Neural progenitor cell (in vitro differentiated cells): ENCODE measurements around the gene ANKRD7. TPM values are rescaled to one million over a fixed set of nuclear protein-coding genes. Genes with fewer than 3 reads are reported as not detected.

Source experiments
- DNase-seq: peaks from one replicate; pipeline ENCODE4 v3.0.0-alpha.2; 2016; ENCODE audit warnings: low spot score
- H2AFZ ChIP-seq: fragments of 200-600 bp; sonication (generic); replicated peaks from 2 replicates; pipeline ENCODE4 v1.6.1; 2016; ENCODE audit warnings: antibody characterized with exemption
- H3F3A ChIP-seq: fragments of 200-600 bp; sonication (generic); 2 replicates; pipeline ENCODE4 v1.6.1; 2016; ENCODE audit warnings: antibody characterized with exemption, low read depth
- H3K27ac ChIP-seq: fragments of 200-600 bp; sonication (generic); 2 replicates; pipeline ENCODE4 v1.5.1; 2016; ENCODE audit warnings: mild to moderate bottlenecking
- H3K27me3 ChIP-seq: fragments of 200-600 bp; sonication (generic); 2 replicates; pipeline ENCODE4 v1.6.1; 2016; ENCODE audit warnings: mild to moderate bottlenecking, moderate library complexity
- H3K36me3 ChIP-seq: fragments of 200-600 bp; sonication (generic); 2 replicates; pipeline ENCODE4 v1.5.1; 2016
- H3K4me1 ChIP-seq: fragments of 200-600 bp; sonication (generic); 2 replicates; pipeline ENCODE4 v1.6.1; 2016; ENCODE audit warnings: mixed run types
- H3K4me2 ChIP-seq: fragments of 200-600 bp; sonication (generic); 2 replicates; pipeline ENCODE4 v1.6.1; 2016
- H3K4me3 ChIP-seq: fragments of 200-600 bp; sonication (generic); 2 replicates; pipeline ENCODE4 v1.5.1; 2016
- H3K79me2 ChIP-seq: fragments of 200-600 bp; sonication (generic); 2 replicates; pipeline ENCODE4 v1.6.1; 2016; ENCODE audit warnings: low read depth
- H3K9ac ChIP-seq: fragments of 200-600 bp; sonication (generic); 2 replicates; pipeline ENCODE4 v1.6.1; 2016
- H3K9me3 ChIP-seq: fragments of 200-600 bp; sonication (generic); 2 replicates; pipeline ENCODE4 v1.5.1; 2016; ENCODE audit warnings: low read depth
- H4K20me1 ChIP-seq: fragments of 200-600 bp; sonication (generic); 2 replicates; pipeline ENCODE4 v1.6.1; 2016; ENCODE audit warnings: low read depth
- H3K27ac Mint-ChIP-seq: 3 replicates; pipeline ENCODE4 v1.8.0; 2021; ENCODE audit warnings: mixed read lengths
- H3K27me3 Mint-ChIP-seq: 2 replicates; pipeline ENCODE4 v1.8.0; 2022; ENCODE audit warnings: low read depth, mild to moderate bottlenecking, inconsistent platforms, moderate library complexity, mixed read lengths; ENCODE audit not compliant: insufficient read depth
- H3K36me3 Mint-ChIP-seq: 3 replicates; pipeline ENCODE4 v1.8.0; 2021; ENCODE audit warnings: mixed read lengths
- H3K4me1 Mint-ChIP-seq: 3 replicates; pipeline ENCODE4 v1.8.0; 2021; ENCODE audit warnings: mixed read lengths
- H3K4me3 Mint-ChIP-seq: 3 replicates; pipeline ENCODE4 v1.8.0; 2021; ENCODE audit warnings: mild to moderate bottlenecking, moderate library complexity, mixed read lengths
- H3K9me3 Mint-ChIP-seq: 3 replicates; pipeline ENCODE4 v1.8.0; 2020; ENCODE audit warnings: mixed read lengths
- CTCF ChIP-seq: fragments of 200-600 bp; sonication (generic); IDR thresholded peaks from 2 replicates; pipeline ENCODE4 v1.5.1; 2017; ENCODE audit warnings: antibody characterized with exemption, mild to moderate bottlenecking
- EZH2 ChIP-seq: fragments of 200-600 bp; sonication (generic); IDR thresholded peaks from 2 replicates; pipeline ENCODE4 v1.6.1; 2017; ENCODE audit warnings: antibody characterized with exemption, mild to moderate bottlenecking, moderate library complexity
- EZH2phosphoT487 ChIP-seq: fragments of 200-600 bp; sonication (generic); IDR thresholded peaks from 2 replicates; pipeline ENCODE4 v1.6.1; 2017; ENCODE audit warnings: antibody characterized with exemption
- total RNA-seq: library from RNA; depleted of rRNA; stranded (reverse); fragments of >200 nt; gene quantifications from 2 replicates; pipeline ENCODE4 v1.2.3, GENCODE V29; 2015; ENCODE audit warnings: low replicate concordance

Gene ANKRD7
- total RNA-seq, 1 donor from 2014 or later, result not detected

GRCh38 chr7:118264836-118265235, 40.3 kb downstream of the ANKRD7 start:
- no peak for DNase-seq
- H3K36me3 Mint-ChIP-seq, result no peaks in the 10 kb centered on the region
- TF ChIP-seq EZH2 (no peak), EZH2phosphoT487 (no peak), CTCF (no peak)
- Histone ChIP-seq H4K20me1 (no peaks in the 10 kb centered on the region), H3K4me2 (no peak overlapping the region), H3K9ac (no peak overlapping the region), H2AFZ (no peak overlapping the region), H3K27ac (no peak overlapping the region), H3K4me3 (no peak overlapping the region), H3F3A (no peaks in the 10 kb centered on the region), H3K79me2 (no peaks in the 10 kb centered on the region), H3K9me3 (no peaks in the 10 kb centered on the region), H3K36me3 (no peaks in the 10 kb centered on the region), H3K4me1 (no peaks in the 10 kb centered on the region), H3K27me3 (no peaks in the 10 kb centered on the region)
- H3K4me3 Mint-ChIP-seq, result no peak overlapping the region
- no peaks in the 10 kb centered on the region for H3K9me3 Mint-ChIP-seq
- no peaks in the 10 kb centered on the region for H3K27me3 Mint-ChIP-seq
- no peak overlapping the region for H3K27ac Mint-ChIP-seq
- no peaks in the 10 kb centered on the region for H3K4me1 Mint-ChIP-seq

GRCh38 chr7:118280319-118281012, 56.0 kb downstream of the ANKRD7 start:
- Mint-ChIP-seq H3K27ac (no peak overlapping the region), H3K4me3 (no peak overlapping the region), H3K36me3 (no peaks in the 10 kb centered on the region), H3K9me3 (no peaks in the 10 kb centered on the region), H3K4me1 (no peaks in the 10 kb centered on the region), H3K27me3 (no peaks in the 10 kb centered on the region)
- no peak overlapping the region for H3K27ac ChIP-seq
- no peaks in the 10 kb centered on the region for H4K20me1 ChIP-seq
- no peaks in the 10 kb centered on the region for H3K4me1 ChIP-seq
- H3F3A ChIP-seq, result no peaks in the 10 kb centered on the region
- H3K36me3 ChIP-seq, result no peaks in the 10 kb centered on the region
- H3K9ac ChIP-seq, result no peak overlapping the region
- no peaks in the 10 kb centered on the region for H3K9me3 ChIP-seq
- H3K4me3 ChIP-seq, result no peak overlapping the region
- no peak overlapping the region for H2AFZ ChIP-seq
- H3K79me2 ChIP-seq, result no peaks in the 10 kb centered on the region
- no peak overlapping the region for H3K4me2 ChIP-seq
- no peak for DNase-seq
- no peaks in the 10 kb centered on the region for H3K27me3 ChIP-seq
- no peak for TF ChIP-seq EZH2phosphoT487
- TF ChIP-seq CTCF, result no peak
- no peak for TF ChIP-seq EZH2

GRCh38 chr7:118281196-118281595, 56.7 kb downstream of the ANKRD7 start:
- no peak overlapping the region for H3K4me2 ChIP-seq
- H3K36me3 Mint-ChIP-seq, result no peaks in the 10 kb centered on the region

More at GRCh38 chr7:118281196-118281595, 56.7 kb downstream of the ANKRD7 start:
- H3K27me3 Mint-ChIP-seq, result no peaks in the 10 kb centered on the region
- DNase-seq, result no peak
- no peaks in the 10 kb centered on the region for H3K79me2 ChIP-seq
- no peaks in the 10 kb centered on the region for H3F3A ChIP-seq
- TF ChIP-seq CTCF, result no peak
- TF ChIP-seq EZH2, result no peak
- no peak for TF ChIP-seq EZH2phosphoT487
- H3K4me3 ChIP-seq, result no peak overlapping the region
- no peak overlapping the region for H3K27ac ChIP-seq
- H2AFZ ChIP-seq, result peak overlapping the region; percentile 54
- no peaks in the 10 kb centered on the region for H3K9me3 Mint-ChIP-seq
- no peak overlapping the region for H3K9ac ChIP-seq
- H3K36me3 ChIP-seq, result no peaks in the 10 kb centered on the region
- H3K9me3 ChIP-seq, result no peaks in the 10 kb centered on the region
- no peaks in the 10 kb centered on the region for H3K4me1 Mint-ChIP-seq
- no peak overlapping the region for H3K4me3 Mint-ChIP-seq
- no peaks in the 10 kb centered on the region for H3K4me1 ChIP-seq
- H3K27ac Mint-ChIP-seq, result no peak overlapping the region
- no peaks in the 10 kb centered on the region for H3K27me3 ChIP-seq
- H4K20me1 ChIP-seq, result no peaks in the 10 kb centered on the region
